ENCODE results near the gene DUSP22. TPM values are rescaled to one million over a fixed set of nuclear protein-coding genes. Genes with fewer than 3 reads are reported as not detected.
A peak's percentile ranks its signal among the peaks of the same experiment; 100 is the strongest.

Gene DUSP22
- total RNA-seq, 1 experiment from 2014 or later: 34.8 TPM

GRCh38 chr6:391559-392440, 99.5 kb downstream of the DUSP22 start, which contains the start of gene IRF4:
Gene IRF4 (plus strand): TSS chr6:391752. CDS start chr6:393153, 1,401 bp downstream.
- Histone ChIP-seq H3K4me1 (ENCODE audit: control insufficient read depth, insufficient read depth, low read length) (no peaks in the 10 kb centered on the region), H3K27ac (ENCODE audit: low read length) (no peak within 1 kb of the TSS), H3K36me3 (ENCODE audit: control insufficient read depth, insufficient read depth, low read length) (no peaks in the 10 kb centered on the region), H3K4me3 (ENCODE audit: low read depth in 2 of 2, low read length in 2 of 2) (no peak within 1 kb of the TSS), H3K9me3 (ENCODE audit: control insufficient read depth, insufficient read depth, low read depth, low read length) (no peaks in the 10 kb centered on the region), H3K27me3 (ENCODE audit: control insufficient read depth, insufficient read depth, low read length) (no peaks in the 10 kb centered on the region; the same call in 1 of the 2 replicates)
- TF ChIP-seq CTCF (IDR thresholded peaks at IDR 0.05): no peak
- TF ChIP-seq TCF7L2 (IDR thresholded peaks at IDR 0.05; ENCODE audit: low read depth, low read length): no peak
- no peak for TF ChIP-seq REST (IDR thresholded peaks at IDR 0.05; ENCODE audit: insufficient read depth in 1 of 2, low read depth in 2 of 2, low read length in 1 of 2)
- no peak for TF ChIP-seq SIN3A (IDR thresholded peaks at IDR 0.05; ENCODE audit: borderline replicate concordance, insufficient read depth, low read depth, low read length)
- no peak for TF ChIP-seq POLR2AphosphoS5 (IDR thresholded peaks at IDR 0.05; ENCODE audit: low read depth, low read length)
- DNase-seq (ENCODE audit: low read depth, low spot score) (no peak), ATAC-seq (no peak)
- no TSS peak for BruUV-seq (replicated peaks)
- ChIA-PET CTCF (no interaction called here), POLR2A (no interaction called here)
- in situ Hi-C loops (cut with HindIII; ENCODE audit: low pct_unique_long_range_greater_than_20kb, low sequenced_read_pairs): no loop called here
- intact Hi-C loops (cut with micrococcal nuclease; ENCODE audit: unreplicated experiment): no loop called here

GRCh38 chr6:392441-393390, 100.4 kb downstream of the DUSP22 start:
- POLR2A ChIA-PET: no interaction called here
- Histone ChIP-seq H3K4me1 (ENCODE audit: control insufficient read depth, insufficient read depth, low read length) (no peaks in the 10 kb centered on the region), H3K27me3 (ENCODE audit: control insufficient read depth, insufficient read depth, low read length) (peaks cover 2% of the 10 kb centered on the region; the same call in 1 of the 2 replicates), H3K4me3 (ENCODE audit: low read depth in 2 of 2, low read length in 2 of 2) (no peak overlapping the region), H3K9me3 (ENCODE audit: control insufficient read depth, insufficient read depth, low read depth, low read length) (no peaks in the 10 kb centered on the region), H3K27ac (ENCODE audit: low read length) (no peak overlapping the region), H3K36me3 (ENCODE audit: control insufficient read depth, insufficient read depth, low read length) (no peaks in the 10 kb centered on the region)
- no TSS peak for BruUV-seq (replicated peaks)
- ATAC-seq (0 out of 2 replicates have a peak, but pooled peaks have one; percentile 9), DNase-seq (ENCODE audit: low read depth, low spot score) (no peak)
- in situ Hi-C loops (cut with HindIII; ENCODE audit: low pct_unique_long_range_greater_than_20kb, low sequenced_read_pairs) (no loop called here), intact Hi-C loops (cut with micrococcal nuclease; ENCODE audit: unreplicated experiment) (no loop called here)
- CTCF ChIA-PET: no interaction called here
- TF ChIP-seq TCF7L2 (IDR thresholded peaks at IDR 0.05; ENCODE audit: low read depth, low read length) (no peak), POLR2AphosphoS5 (IDR thresholded peaks at IDR 0.05; ENCODE audit: low read depth, low read length) (no peak), SIN3A (IDR thresholded peaks at IDR 0.05; ENCODE audit: borderline replicate concordance, insufficient read depth, low read depth, low read length) (no peak)
